ENCODE results near the gene NEK2. TPM values are rescaled to one million over a fixed set of nuclear protein-coding genes. Genes with fewer than 3 reads are reported as not detected.

Gene NEK2
- total RNA-seq, 1 experiment from 2014 or later = 50.2 TPM

DNA sequence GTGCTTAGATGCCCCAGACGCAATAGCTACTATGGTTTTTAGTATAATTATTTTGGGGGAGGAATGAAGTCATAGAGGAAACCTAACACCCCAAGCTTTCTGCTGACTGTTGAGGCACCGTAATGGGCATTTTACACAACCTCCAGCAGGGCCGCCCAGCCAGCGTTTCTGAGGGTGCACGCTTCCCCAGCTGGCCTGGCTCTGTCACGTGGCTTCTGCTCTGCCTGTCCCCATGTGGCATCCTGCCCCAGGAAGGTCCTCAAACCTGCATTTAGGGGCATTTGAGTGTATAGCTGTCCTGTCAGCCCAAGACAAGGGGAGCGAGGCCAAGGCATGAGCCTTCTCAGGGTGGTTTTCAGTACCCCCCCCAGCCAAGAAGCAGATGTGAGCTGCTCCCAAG lies 10.4 kb upstream of the NEK2 start:
- H3K4me2 ChIP-seq (ENCODE audit: low read length) = no peak overlapping the region
- H4K20me1 ChIP-seq (ENCODE audit: insufficient read depth) = no peaks in the 10 kb centered on the region
- no peak overlapping the region for H3K27ac ChIP-seq (ENCODE audit: low read depth, low read length)
- ATAC-seq = no peak
- no peaks in the 10 kb centered on the region for H3K36me3 ChIP-seq (ENCODE audit: control insufficient read depth in 1 of 2, insufficient read depth in 2 of 2, low read length in 2 of 2)
- CTCF ChIA-PET = interaction anchor here (1.3 to 2.1 kb wide), 4 partner anchors 12 to 771 kb away, joined by 3 to 7 read pairs (median 6); partner anchors contain the start of genes DTL and INTS7
- H3K4me1 ChIP-seq (ENCODE audit: control insufficient read depth in 1 of 2, insufficient read depth in 2 of 2, low read length in 2 of 2) = peaks cover 0 to 4% of the 10 kb centered on the region in 2 experiments; a peak in 2 of 4 replicates
- no peaks in the 10 kb centered on the region for H3K9me2 ChIP-seq (ENCODE audit: insufficient read depth)
- no peaks in the 10 kb centered on the region for H3K79me2 ChIP-seq (ENCODE audit: insufficient read depth, low read length)
- no peak overlapping the region for H3K4me3 ChIP-seq (replicated peaks in 1 of 2; ENCODE audit: low read depth in 1 of 2, low read length in 2 of 2)
- no TSS peak for BruUV-seq (replicated peaks)
- H3K9ac ChIP-seq (ENCODE audit: low read length) = no peak overlapping the region
- H3K9me3 ChIP-seq (ENCODE audit: control insufficient read depth in 1 of 2, insufficient read depth in 1 of 2, low read depth in 1 of 2, low read length in 2 of 2) = no peaks in the 10 kb centered on the region
- POLR2A ChIA-PET = no interaction called here
- no peak for TF ChIP-seq CEBPB (IDR thresholded peaks at IDR 0.05; ENCODE audit: low read depth)
- no peak for TF ChIP-seq EGR1 (IDR thresholded peaks at IDR 0.05; ENCODE audit: low read depth)
- TF ChIP-seq FOSL1 (IDR thresholded peaks at IDR 0.05; ENCODE audit: low read depth) = no peak
- TF ChIP-seq RAD21 (IDR thresholded peaks at IDR 0.05; ENCODE audit: low read depth) = no peak
- TF ChIP-seq SIN3A (IDR thresholded peaks at IDR 0.05; ENCODE audit: low read depth) = no peak
- no peak for TF ChIP-seq ZNF274 (IDR thresholded peaks at IDR 0.05; ENCODE audit: low read depth, low read length)
- TF ChIP-seq POLR2A (IDR thresholded peaks at IDR 0.05; ENCODE audit: borderline replicate concordance, extremely low read depth, insufficient read depth, insufficient read length) = no peak
- TF ChIP-seq, protein P1, sequence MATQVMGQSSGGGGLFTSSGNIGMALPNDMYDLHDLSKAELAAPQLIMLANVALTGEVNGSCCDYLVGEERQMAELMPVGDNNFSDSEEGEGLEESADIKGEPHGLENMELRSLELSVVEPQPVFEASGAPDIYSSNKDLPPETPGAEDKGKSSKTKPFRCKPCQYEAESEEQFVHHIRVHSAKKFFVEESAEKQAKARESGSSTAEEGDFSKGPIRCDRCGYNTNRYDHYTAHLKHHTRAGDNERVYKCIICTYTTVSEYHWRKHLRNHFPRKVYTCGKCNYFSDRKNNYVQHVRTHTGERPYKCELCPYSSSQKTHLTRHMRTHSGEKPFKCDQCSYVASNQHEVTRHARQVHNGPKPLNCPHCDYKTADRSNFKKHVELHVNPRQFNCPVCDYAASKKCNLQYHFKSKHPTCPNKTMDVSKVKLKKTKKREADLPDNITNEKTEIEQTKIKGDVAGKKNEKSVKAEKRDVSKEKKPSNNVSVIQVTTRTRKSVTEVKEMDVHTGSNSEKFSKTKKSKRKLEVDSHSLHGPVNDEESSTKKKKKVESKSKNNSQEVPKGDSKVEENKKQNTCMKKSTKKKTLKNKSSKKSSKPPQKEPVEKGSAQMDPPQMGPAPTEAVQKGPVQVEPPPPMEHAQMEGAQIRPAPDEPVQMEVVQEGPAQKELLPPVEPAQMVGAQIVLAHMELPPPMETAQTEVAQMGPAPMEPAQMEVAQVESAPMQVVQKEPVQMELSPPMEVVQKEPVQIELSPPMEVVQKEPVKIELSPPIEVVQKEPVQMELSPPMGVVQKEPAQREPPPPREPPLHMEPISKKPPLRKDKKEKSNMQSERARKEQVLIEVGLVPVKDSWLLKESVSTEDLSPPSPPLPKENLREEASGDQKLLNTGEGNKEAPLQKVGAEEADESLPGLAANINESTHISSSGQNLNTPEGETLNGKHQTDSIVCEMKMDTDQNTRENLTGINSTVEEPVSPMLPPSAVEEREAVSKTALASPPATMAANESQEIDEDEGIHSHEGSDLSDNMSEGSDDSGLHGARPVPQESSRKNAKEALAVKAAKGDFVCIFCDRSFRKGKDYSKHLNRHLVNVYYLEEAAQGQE (IDR thresholded peaks at IDR 0.05; ENCODE audit: low read depth) = no peak
- TF ChIP-seq, protein P2, sequence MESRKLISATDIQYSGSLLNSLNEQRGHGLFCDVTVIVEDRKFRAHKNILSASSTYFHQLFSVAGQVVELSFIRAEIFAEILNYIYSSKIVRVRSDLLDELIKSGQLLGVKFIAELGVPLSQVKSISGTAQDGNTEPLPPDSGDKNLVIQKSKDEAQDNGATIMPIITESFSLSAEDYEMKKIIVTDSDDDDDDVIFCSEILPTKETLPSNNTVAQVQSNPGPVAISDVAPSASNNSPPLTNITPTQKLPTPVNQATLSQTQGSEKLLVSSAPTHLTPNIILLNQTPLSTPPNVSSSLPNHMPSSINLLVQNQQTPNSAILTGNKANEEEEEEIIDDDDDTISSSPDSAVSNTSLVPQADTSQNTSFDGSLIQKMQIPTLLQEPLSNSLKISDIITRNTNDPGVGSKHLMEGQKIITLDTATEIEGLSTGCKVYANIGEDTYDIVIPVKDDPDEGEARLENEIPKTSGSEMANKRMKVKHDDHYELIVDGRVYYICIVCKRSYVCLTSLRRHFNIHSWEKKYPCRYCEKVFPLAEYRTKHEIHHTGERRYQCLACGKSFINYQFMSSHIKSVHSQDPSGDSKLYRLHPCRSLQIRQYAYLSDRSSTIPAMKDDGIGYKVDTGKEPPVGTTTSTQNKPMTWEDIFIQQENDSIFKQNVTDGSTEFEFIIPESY (IDR thresholded peaks at IDR 0.05; ENCODE audit: extremely low read depth, insufficient replicate concordance, low read length) = no peak
- no peak for TF ChIP-seq SP1 (IDR thresholded peaks at IDR 0.05; ENCODE audit: low read depth)
- no peak for TF ChIP-seq TCF7L2 (IDR thresholded peaks at IDR 0.05; ENCODE audit: borderline replicate concordance, extremely low read depth, insufficient read depth, insufficient read length)
- TF ChIP-seq ZFX (IDR thresholded peaks at IDR 0.05) = no peak
- TF ChIP-seq, protein P3, sequence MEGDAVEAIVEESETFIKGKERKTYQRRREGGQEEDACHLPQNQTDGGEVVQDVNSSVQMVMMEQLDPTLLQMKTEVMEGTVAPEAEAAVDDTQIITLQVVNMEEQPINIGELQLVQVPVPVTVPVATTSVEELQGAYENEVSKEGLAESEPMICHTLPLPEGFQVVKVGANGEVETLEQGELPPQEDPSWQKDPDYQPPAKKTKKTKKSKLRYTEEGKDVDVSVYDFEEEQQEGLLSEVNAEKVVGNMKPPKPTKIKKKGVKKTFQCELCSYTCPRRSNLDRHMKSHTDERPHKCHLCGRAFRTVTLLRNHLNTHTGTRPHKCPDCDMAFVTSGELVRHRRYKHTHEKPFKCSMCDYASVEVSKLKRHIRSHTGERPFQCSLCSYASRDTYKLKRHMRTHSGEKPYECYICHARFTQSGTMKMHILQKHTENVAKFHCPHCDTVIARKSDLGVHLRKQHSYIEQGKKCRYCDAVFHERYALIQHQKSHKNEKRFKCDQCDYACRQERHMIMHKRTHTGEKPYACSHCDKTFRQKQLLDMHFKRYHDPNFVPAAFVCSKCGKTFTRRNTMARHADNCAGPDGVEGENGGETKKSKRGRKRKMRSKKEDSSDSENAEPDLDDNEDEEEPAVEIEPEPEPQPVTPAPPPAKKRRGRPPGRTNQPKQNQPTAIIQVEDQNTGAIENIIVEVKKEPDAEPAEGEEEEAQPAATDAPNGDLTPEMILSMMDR (IDR thresholded peaks at IDR 0.05 in 2 of 3, conservative IDR thresholded peaks at IDR 0.05 in 1 of 3; ENCODE audit: borderline replicate concordance in 1 of 3, insufficient read depth in 1 of 3, low read depth in 2 of 3, low read length in 2 of 3) = no peak
- TF ChIP-seq ELF1 (IDR thresholded peaks at IDR 0.05; ENCODE audit: borderline replicate concordance, low read depth) = no peak
- no peak for TF ChIP-seq SRF (IDR thresholded peaks at IDR 0.05; ENCODE audit: low read depth)
- intact Hi-C loops (cut with micrococcal nuclease) = loop anchor here (10.0 kb wide), 1 partner anchor 629 kb away; no protein-coding TSS in a partner anchor
- no peak overlapping the region for H2AFZ ChIP-seq (ENCODE audit: low read depth, low read length, poor library complexity, severe bottlenecking)
- no peak for DNase-seq (ENCODE audit: low read depth, low spot score)
- RAD21 ChIA-PET (ENCODE audit: low non-redundant PET in 1 of 2, low total read pairs in 2 of 2, uncharacterized antibody in 2 of 2, unreplicated experiment in 2 of 2) = no interaction called here
- no peaks in the 10 kb centered on the region for H3K27me3 ChIP-seq (ENCODE audit: insufficient read depth, low read length)
